Measurements from ENCODE around the gene TLL1. TPM values are rescaled to one million over a fixed set of nuclear protein-coding genes. Genes with fewer than 3 reads are reported as not detected.

The TLL1 gene
- total RNA-seq, 4 donors from 2014 or later, result 0.57 to 4.8 (median 1.2) TPM

DNA sequence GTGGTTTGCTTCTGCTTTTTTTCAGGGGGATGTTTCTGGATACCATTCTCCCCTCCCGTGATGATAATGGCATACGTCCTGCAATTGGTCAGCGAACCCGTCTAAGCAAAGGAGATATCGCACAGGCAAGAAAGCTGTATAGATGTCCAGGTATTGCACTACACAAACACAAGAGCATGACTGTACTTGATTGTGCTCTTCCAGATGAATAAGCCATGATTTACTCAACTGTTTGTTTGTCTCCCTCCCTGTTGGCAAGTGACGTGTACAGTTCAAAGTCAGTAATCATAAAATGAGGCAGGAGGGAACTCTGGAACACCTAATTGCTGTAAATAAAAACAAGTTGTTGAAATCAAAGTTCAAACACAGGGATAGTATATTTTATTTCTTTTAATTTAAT lies 141.4 kb downstream of the TLL1 start:
- no peaks in the 10 kb centered on the region for H3K9me3 ChIP-seq
- no peak overlapping the region for H3K4me3 ChIP-seq
- TF ChIP-seq POLR2A (IDR thresholded peaks at IDR 0.05), result no peak
- TF ChIP-seq, protein P1, sequence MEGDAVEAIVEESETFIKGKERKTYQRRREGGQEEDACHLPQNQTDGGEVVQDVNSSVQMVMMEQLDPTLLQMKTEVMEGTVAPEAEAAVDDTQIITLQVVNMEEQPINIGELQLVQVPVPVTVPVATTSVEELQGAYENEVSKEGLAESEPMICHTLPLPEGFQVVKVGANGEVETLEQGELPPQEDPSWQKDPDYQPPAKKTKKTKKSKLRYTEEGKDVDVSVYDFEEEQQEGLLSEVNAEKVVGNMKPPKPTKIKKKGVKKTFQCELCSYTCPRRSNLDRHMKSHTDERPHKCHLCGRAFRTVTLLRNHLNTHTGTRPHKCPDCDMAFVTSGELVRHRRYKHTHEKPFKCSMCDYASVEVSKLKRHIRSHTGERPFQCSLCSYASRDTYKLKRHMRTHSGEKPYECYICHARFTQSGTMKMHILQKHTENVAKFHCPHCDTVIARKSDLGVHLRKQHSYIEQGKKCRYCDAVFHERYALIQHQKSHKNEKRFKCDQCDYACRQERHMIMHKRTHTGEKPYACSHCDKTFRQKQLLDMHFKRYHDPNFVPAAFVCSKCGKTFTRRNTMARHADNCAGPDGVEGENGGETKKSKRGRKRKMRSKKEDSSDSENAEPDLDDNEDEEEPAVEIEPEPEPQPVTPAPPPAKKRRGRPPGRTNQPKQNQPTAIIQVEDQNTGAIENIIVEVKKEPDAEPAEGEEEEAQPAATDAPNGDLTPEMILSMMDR (IDR thresholded peaks at IDR 0.05), result no peak
- no peak overlapping the region for H3K27ac ChIP-seq
- no peaks in the 10 kb centered on the region for H3K4me1 ChIP-seq
- intact Hi-C loops (cut with DNase I), result no loop called here
- DNase-seq, result no peak
- 50 to 52% methylated on average over 6 of the region's 6 CpGs for WGBS, 2 donors
- H3K27me3 ChIP-seq, result no peaks in the 10 kb centered on the region
- no peaks in the 10 kb centered on the region for H3K36me3 ChIP-seq

DNA sequence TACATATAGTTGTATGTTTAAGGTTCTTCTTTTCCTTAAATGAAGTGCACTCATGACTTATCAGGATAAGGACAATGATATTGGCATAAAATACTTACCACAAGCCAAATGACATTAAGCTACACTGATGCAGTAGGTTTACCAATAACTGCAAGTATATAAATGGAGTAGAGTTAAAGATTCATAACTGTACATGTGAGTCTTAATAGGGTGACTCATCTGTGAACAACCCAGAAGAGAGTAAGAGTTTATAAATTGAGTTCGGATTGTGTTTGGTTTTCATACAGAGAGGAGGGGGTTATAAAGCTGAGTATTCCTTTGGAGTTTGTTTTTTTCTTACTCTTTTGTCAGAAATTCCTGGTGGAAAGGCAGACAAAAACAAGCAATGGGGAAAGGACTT lies 144.8 kb downstream of the TLL1 start:
- intact Hi-C loops (cut with DNase I), result no loop called here
- TF ChIP-seq POLR2A (IDR thresholded peaks at IDR 0.05), result no peak
- TF ChIP-seq, protein P1 (IDR thresholded peaks at IDR 0.05), result no peak
- DNase-seq, result no peak
- H3K27ac ChIP-seq, result no peak overlapping the region
- 58 to 61% methylated on average over 1 of the region's 1 CpG for WGBS, 2 donors
- H3K4me3 ChIP-seq, result no peak overlapping the region
- no peaks in the 10 kb centered on the region for H3K9me3 ChIP-seq
- H3K36me3 ChIP-seq, result no peaks in the 10 kb centered on the region
- no peaks in the 10 kb centered on the region for H3K27me3 ChIP-seq
- H3K4me1 ChIP-seq, result no peaks in the 10 kb centered on the region

DNA sequence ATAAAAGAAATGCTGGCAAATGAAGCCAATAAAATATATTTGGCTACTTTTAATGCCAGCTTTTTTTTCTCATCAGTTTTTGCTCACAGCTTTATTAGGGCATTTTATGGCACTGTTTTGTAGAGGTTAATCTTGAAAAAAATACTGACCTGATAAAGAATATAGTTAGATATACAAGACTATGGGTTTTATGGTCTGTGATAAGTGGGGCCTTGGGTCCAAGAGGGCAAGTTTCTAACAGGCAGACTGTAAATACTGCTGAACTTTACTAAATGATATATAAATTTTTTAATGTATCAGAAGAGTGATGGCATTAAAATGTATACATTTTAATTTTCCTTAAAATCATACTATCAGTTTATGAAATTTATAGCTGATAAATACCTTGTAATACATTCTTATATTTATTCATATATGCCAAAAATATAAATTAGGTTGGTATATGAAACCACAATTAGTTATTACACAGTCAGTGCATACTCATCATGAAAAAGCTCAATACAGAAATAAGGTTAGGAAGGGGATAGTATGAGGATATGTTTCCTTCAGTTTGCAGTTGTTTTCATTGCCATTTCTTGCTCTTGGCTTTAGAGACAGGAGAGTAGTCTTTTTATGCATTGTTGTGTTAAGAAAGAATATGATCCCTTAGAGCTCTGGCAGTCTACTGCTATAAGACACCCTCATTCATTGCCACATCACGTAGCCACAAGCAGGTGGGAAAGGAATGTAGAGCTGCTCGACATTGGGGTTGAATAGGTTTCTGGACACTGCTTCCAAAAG lies 146.6 kb downstream of the TLL1 start:
- DNase-seq, result no peak
- intact Hi-C loops (cut with DNase I), result no loop called here
- Histone ChIP-seq H3K4me3 (no peak overlapping the region), H3K27ac (no peak overlapping the region), H3K36me3 (no peaks in the 10 kb centered on the region), H3K27me3 (no peaks in the 10 kb centered on the region), H3K9me3 (no peaks in the 10 kb centered on the region), H3K4me1 (no peaks in the 10 kb centered on the region)
- no peak for TF ChIP-seq POLR2A (IDR thresholded peaks at IDR 0.05)
- TF ChIP-seq, protein P1 (IDR thresholded peaks at IDR 0.05), result no peak
- WGBS, 2 donors, result 64 to 70% methylated on average over 2 of the region's 2 CpGs

DNA sequence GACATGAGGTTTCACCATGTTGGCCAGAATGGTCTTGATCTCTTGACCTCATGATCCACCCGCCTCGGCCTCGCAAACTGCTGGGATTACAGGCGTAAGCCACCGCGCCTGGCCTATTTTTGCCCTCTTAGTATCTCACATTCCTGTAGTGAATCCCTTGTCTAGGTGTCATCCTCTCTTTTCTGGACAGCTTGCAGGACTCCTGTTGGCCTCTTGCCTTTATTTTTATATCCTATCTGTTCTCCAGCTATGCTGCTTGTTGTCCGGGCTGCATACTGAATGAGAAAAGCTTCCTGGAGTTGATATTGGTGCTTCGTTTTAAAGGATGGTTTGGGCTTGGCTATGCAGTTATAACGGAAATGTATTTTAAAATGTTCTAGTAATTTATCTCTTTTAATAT lies 148.6 kb downstream of the TLL1 start:
- Histone ChIP-seq H3K4me3 (no peak overlapping the region), H3K27me3 (no peaks in the 10 kb centered on the region), H3K27ac (no peak overlapping the region), H3K9me3 (no peaks in the 10 kb centered on the region), H3K4me1 (no peaks in the 10 kb centered on the region), H3K36me3 (no peaks in the 10 kb centered on the region)
- intact Hi-C loops (cut with DNase I), result no loop called here
- WGBS, 2 donors, result 90 to 97% methylated on average over 9 of the region's 9 CpGs
- TF ChIP-seq, protein P1 (IDR thresholded peaks at IDR 0.05), result no peak
- DNase-seq, result no peak

DNA sequence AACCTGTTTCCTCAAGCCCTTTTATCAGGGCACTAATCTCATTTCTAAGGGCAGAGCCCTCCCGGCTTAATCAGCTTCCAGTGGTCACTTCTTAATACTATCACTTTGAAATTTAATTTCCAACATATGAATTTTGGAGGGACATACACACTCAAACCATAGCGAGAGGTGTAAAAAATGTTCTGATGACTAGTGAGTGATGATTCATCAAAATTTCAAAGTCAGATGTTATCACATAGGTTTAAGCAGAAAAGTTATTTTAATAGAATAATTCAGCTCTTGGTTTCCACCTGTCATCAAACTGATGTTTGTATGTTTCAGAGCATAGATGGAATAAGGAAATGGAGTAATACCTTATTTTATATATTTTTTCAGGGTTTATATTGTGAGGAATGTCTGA lies 161.9 kb downstream of the TLL1 start:
- TF ChIP-seq, protein P1 (IDR thresholded peaks at IDR 0.05), result no peak
- no peak for TF ChIP-seq POLR2A (IDR thresholded peaks at IDR 0.05)
- WGBS, 2 donors, result 87 to 92% methylated on average over 2 of the region's 2 CpGs
- Histone ChIP-seq H3K9me3 (no peaks in the 10 kb centered on the region), H3K4me3 (no peak overlapping the region), H3K4me1 (no peaks in the 10 kb centered on the region), H3K36me3 (no peaks in the 10 kb centered on the region), H3K27me3 (no peaks in the 10 kb centered on the region), H3K27ac (no peak overlapping the region)
- DNase-seq, result no peak
- intact Hi-C loops (cut with DNase I), result no loop called here

Data from esophagus squamous epithelium (tissue), 5 donors.